PC-9 (cell line): ENCODE results near the gene CHTF18.

Experiments
- EZH2 ChIP-seq: fragments of 200-600 bp; sonication (generic); IDR thresholded peaks from 2 replicates; pipeline ENCODE4 v1.8.0; 2017; ENCODE audit warnings: antibody characterized with exemption, low read depth
- TF ChIP-seq, protein P1 (sequence below): fragments of 200-600 bp; sonication (generic); conservative IDR thresholded peaks from 2 replicates; pipeline ENCODE4 v1.6.1; 2017; ENCODE audit warnings: mixed run types, antibody characterized with exemption, mild to moderate bottlenecking, moderate library complexity

DNA sequence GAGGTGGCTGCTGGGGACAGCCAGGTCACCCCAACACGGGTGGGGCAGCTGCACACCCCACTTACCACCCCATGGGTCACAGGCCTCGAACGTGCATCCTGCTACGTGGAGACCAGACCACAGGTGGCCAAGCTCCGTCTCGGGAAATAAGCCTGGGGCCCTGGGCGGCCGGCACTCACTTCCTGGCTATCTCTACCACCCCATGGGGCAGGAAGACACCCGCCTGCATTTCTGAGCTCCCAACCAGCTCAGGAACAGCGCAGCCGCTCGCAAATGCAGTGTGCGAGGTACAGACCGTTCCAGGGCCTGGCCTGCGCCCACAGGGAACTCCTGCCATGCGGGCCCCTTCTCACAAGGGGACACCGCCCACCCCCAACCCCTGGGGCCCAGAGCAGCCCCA, 17.1 kb downstream of the CHTF18 start:
- TF ChIP-seq, protein P1, sequence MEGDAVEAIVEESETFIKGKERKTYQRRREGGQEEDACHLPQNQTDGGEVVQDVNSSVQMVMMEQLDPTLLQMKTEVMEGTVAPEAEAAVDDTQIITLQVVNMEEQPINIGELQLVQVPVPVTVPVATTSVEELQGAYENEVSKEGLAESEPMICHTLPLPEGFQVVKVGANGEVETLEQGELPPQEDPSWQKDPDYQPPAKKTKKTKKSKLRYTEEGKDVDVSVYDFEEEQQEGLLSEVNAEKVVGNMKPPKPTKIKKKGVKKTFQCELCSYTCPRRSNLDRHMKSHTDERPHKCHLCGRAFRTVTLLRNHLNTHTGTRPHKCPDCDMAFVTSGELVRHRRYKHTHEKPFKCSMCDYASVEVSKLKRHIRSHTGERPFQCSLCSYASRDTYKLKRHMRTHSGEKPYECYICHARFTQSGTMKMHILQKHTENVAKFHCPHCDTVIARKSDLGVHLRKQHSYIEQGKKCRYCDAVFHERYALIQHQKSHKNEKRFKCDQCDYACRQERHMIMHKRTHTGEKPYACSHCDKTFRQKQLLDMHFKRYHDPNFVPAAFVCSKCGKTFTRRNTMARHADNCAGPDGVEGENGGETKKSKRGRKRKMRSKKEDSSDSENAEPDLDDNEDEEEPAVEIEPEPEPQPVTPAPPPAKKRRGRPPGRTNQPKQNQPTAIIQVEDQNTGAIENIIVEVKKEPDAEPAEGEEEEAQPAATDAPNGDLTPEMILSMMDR = no peak
- no peak for TF ChIP-seq EZH2
